ENCODE data around the gene OR51B4.

- TF ChIP-seq CTCF (optimal IDR thresholded peaks at IDR 0.05 in 1 of 3, IDR thresholded peaks at IDR 0.05 in 1 of 3, conservative IDR thresholded peaks at IDR 0.05 in 1 of 3; ENCODE audit: extremely low read depth in 1 of 3, insufficient read depth in 2 of 3, low read length in 3 of 3) = peak; percentile 66 to 81 (median 77)
- TF ChIP-seq EZH2 (IDR thresholded peaks at IDR 0.05; ENCODE audit: low read length) = no peak
These were observed 10.4 kb downstream of the OR51B4 start for GRCh38 chr11:5291207-5291838.
